Stimulated activated CD4-positive, alpha-beta T cell treated with anti-CD3 and anti-CD28 coated beads, TNF-alpha, amount 100 ng/mL, for 4 hours (primary cell): ENCODE measurements around the gene SPECC1L.
"Not testable (repeated sequence)": the region's sequence is repeated elsewhere in the genome, so short reads cannot be mapped to it uniquely, and the experiment has no call there.

ENCODE experiments used
- DNase-seq, 3 experiments: peaks; one replicate each; pipeline ENCODE4 v3.0.0-alpha.2; 2020; ENCODE audit warnings: low read depth in 3 of 3

SPECC1L gene

DNA sequence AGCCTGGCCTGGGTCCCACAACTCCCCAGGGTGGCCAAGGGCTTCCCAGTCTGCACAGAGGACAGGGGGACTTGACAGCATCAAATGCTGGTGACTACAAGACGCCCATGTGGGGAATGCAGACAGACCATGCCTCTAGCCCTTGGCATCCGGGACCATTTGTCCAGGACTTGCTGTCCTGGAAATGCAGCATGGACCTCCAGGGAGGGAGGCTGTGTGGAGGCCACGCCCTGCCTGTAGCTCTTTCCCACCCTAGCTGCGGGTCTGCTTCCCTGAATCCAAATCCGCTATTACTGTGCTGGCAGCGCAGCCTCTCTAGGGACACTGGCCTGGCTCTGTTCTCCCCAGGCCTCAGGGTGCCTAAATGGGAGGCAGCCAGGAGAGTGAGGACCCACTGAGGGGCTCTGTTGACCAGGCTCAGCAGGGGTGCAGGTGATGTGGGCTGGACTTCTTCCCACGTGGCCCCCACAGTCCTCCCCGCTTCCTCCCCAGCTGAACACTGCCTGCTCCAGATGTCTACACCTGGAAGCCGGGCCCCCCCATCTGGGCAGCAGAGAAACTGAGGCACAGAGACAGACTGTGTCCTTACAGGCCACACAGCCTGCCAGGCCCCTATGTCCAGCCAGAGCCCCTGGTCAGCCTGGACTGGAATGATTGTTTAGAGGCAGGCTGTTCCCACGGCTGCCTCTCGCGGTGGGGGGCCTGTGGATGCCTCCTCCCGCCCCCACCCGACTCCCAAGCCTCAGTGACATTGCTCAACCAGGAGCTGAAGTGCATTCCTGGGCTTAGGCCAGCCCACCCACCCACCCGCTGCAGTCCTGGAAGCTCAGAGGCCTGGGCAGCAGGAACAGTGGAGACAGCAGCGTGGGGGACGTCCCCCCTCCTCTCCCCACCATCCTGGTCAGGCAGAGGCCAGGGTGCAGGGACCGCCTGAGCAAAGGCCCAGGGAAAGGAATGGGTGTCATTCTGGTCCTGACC, 24.8 kb upstream of the SPECC1L start:
- DNase-seq: not testable (repeated sequence)

DNA sequence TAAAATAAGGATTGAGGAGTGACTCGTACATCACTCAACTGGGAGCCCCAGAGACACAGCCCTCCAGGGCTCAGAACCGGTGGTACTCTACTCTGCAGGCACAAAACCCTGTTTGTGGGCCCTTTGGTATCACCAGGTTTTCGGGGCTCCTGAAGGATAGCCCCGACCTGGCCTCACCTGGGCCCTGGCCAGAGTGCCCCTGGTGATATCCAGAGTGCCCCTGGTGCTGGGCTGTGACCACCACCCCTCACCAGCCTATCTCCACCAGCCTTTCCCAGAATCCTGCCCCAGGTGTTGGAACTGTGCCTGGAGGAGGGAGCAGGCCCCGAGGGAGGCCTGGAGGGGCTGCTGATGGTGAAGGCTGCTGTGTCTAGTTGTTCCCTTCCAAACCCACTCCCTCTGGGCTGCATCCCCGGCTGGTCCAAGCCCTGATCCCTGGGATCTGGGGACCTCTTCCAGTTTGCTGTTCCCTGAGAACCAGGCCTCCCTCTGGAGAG, 23.6 kb upstream of the SPECC1L start:
- no peak for DNase-seq

DNA sequence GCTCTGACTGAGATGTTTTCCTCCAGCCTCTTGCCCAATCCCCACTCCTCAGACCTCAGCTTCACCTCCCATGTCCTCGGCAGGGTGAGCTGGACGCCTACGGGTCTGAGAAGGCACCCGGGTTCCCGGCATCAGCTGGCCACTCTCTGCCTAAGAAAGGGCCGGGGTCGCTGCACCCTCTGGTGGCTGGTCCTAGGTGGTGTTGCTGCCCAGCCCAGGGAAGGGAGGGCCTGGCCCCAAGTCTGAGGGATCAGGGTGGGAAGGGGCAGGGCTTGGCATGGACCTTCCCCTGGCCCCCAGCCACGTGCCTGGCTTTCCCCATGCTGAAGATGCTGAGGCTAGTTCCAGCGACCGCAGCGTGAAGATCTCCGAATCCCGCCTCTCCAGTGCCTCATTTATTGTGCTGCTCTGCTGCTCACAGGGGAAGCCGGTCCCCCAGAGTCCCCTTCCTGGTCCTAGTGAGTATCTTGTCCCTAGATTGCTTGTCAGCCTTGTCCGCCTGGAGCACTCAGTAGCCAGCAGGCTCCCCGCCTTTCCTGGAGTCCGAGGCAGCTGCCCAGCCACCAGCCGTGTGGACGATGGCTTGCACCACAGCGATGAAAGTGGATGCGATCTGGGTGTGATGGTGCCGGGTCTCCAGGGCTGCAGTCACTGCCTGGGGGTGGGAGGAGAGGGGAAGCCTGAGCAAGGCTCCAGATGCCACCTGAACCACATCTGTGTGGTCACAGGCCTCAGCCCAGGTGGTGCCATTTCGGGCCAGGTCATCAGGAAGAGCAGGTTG, 22.9 kb upstream of the SPECC1L start:
- peak in 1 of 3 experiments; percentile 23 for DNase-seq

DNA sequence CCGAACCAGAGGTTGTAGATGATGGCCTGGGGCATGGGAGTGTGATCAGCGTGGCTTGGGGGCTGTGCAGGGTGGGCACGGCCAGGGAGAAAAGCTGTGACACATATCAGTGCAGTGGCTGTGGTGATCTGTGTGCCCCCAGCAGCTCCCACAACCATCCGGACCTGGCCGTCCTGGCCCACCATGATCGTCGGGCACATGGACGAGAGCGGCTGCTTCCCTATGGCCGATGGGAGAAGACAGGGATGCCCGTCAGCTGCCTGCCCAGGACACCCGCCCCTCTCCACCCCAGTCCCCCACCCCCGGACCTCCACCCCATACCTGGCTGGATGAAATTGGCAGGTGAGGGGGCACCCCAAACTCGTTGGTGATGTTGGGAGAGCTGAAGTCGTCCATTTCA, 22.0 kb upstream of the SPECC1L start:
- DNase-seq: not testable (repeated sequence)

DNA sequence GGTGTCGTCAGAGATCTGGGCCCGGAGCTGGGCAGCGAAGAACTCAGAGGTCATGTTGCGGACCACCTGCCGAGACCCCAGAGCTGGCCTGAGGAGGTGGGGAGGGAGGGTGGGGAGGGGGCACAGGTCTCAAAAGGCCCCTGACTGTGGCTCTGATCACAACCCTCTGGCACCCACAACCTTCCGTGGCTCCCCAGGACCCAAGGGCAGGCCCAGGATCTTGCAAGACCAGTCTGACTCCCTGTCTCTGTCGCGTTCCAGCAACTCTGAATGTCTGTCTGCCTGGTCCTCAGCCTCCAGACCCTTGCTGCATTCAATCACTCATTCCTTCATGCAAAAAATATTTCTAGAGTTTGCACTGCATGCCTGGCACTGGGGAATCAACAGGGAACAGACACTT, 21.2 kb upstream of the SPECC1L start:
- DNase-seq: not testable (repeated sequence)

DNA sequence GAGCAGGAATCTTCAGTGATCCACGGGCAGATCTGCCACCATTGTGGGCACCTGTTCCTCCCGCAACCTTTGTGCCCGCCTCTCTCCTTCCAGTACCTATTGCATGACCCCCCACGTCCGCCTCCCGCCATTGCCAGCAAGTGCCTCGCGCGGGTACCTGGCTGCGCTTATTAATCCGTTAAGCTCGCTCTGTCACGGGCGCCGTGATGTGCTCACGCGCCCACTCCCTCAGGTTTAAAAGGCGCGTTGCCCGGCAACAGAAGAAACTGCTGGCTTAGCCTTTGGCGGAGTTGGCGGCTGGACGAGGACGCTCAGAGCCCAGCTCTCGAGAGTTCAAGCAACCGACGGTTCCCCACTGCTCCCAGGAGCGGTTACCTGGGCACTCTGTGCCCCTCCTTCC, 19.3 kb upstream of the SPECC1L start:
- not testable (repeated sequence) for DNase-seq

DNA sequence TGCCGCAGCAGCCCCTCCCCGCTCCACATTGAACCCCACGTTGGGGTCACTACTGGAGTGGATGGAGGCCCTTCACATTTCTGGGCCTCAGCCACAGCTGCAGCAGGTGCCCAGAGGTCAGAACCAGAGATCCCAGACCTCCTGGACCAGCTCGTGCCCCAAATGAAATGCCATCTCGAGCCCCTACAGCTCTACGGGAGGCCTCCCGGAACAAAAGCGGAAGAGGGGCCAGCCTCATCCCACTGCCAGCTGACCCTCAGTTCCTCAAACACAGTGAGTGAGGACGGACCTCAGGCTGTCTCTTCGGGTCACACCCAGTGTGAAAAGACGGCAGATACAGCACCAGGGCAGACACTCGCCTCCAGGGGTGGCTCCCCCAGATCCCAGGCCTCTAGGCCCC, 17.5 kb upstream of the SPECC1L start:
- DNase-seq: not testable (repeated sequence)

DNA sequence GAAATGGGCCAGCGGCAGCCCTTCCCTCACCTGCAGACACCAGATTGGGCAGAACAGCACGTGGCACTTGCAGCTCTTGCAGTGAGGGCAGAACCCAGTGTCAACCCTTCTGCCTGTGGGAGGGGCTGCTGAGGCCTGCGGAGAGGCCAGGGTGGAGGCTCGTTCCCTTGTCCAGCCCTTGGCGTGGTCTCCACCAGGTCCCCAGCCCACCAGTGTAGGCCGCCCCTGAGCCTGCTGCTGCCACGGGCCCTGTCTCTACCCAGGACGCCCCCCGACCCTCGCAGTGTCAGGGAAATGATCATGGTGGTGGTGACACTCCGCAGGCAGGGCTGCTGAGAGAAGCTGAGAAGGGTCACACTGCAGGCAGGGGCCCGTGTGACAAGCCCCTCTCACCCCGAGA, 14.5 kb upstream of the SPECC1L start:
- DNase-seq: not testable (repeated sequence)

DNA sequence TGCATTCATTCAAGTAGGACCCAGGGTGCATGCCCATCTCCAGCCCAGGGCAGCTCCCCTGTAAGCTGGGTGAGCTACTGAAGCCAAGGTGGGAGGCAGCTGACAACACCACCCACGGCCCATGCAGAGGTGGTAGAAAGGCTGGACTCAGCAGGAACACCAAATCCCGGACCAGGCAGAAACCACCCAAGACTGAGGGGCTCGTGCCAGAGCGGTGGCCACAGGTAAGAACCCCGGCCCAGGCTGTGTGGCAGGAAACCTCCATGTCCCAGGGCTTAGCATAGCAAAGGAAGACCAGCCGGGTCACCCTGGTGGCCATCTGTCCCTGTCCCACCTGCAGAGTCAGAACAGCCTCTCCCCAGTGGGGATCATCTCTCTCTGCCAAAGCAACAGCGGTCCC, 13.9 kb upstream of the SPECC1L start:
- DNase-seq: not testable (repeated sequence)

DNA sequence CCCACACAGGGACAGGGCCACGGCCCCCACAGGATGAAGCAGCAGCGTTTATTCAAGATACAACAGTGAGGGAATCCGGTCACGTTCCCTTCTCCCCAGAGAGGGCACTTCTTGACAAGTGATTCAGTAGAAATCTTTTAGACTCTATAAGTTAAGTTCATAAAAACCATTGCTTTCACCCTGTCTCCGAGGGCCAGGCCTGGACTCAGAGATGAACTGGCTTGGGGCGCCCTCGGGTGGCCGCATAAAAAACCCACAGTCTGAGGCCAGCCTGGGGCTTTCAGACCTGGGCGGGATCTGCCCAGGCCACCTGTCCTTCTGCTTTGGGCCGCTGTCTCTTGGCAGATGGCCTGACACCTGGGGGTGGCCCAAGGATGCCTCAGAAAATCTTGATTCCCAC, 11.2 kb upstream of the SPECC1L start:
- peak; percentile 23 to 38 (median 36) for DNase-seq

DNA sequence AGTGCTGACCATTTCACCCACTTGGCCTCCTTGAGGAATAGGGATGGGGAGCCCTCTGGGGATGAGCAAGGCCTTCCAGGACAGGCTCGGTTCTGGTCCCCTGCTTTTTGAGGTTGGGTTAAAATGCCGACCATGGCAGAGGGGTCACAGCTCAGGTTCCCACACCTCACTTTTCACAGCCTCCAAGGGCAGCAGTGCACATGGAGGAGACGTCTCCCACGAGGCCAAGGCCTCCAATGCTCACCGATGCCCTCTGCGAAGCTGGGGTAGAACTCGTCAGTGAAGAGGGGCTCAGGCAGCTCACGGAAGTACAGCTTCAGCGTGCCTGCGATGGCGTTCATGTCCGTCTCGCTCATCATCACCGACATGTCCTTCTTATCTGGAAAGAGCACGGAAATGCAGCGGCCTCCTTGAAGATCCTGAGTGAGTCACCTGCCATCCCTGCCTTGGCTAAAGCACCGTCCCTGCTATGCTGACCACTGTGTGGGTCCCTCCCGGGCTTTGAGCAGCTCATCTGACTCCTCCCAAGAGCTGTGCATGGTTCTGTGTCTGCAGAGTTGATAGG, 8.4 kb upstream of the SPECC1L start:
- not testable (repeated sequence) for DNase-seq

DNA sequence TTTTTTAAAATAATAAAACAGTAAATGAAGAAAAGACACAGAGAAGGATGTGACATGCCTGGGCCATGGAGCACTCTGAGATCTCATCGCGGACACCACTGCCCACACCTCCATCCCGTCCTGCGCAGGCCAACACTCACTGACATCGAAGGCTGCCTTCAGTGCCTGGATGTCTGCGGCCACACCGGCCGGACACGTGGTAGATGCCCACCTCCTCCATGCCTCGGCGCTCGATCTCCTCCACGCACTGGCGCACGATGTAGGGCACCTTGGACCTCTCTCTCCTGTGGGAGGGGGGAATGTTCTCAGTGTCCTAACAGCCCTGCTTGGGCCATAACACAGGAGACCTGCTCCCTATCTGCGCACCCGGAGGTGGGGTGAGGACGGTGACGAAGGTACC, 7.2 kb upstream of the SPECC1L start:
- DNase-seq: not testable (repeated sequence)

DNA sequence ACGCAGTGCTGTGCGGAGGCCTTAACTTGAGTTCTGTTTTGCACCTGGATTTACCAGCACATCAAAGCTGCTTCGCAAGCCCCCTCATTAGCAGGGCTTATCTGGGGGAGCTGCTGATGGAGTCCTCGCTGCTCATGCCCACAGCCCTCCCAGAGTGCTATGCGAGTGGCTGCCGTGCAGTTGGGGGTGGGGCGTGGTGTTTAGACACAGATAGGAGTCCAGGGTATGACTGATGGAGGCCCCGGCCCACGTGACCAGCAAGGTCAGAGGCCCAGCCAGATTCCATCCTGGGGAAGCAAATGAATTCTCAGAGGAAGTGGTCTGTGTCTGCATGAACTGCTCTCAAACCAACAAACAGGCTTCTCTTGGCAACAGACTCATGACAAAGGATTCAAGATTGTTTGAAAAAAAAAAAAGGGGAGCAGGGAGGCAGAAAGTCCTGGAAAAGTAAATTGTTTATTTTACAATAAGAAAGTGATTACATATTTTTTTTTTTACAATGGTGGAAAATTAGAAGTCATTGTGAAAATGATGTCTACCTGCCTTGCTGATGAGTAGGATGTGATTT, 6.2 kb upstream of the SPECC1L start:
- DNase-seq: not testable (repeated sequence)

DNA sequence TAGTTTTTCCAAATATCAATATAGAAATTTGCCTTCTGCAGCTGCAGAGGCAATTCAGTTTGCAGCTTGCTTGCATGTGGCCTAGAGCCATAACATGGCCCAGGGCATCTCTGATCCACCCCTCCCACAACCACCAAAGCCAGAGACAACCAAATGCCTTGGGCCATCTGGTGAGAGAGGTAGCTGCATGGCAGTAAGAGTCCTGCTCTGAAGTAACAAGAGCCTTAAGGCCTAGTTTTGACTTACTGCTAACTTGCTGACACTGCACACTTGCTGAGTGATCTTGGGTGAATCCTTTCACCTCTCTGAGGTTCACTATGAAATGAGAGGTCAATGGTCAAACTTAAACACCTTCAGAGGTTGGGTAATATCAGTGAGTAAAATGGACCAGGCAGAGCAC, 4.9 kb upstream of the SPECC1L start:
- no peak for DNase-seq

DNA sequence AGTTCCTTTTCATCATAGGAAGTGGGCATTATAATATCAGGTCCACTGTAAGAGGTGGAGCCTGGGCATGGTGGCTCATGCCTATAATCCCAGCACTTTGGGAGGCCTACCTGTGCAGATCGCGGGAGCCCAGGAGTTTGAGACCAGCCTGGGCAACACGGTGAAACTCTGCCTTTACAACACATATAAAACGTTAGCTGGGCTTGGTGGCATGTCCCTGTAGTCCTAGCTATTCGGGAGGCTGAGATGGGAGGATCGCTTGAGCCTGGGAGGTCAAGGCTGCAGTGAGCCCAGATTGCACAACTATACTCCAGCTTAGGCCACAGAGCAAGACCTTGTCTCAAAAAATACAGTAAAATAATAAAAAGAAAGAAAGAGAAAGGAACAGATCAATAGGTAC, 4.1 kb upstream of the SPECC1L start:
- not testable (repeated sequence) for DNase-seq

DNA sequence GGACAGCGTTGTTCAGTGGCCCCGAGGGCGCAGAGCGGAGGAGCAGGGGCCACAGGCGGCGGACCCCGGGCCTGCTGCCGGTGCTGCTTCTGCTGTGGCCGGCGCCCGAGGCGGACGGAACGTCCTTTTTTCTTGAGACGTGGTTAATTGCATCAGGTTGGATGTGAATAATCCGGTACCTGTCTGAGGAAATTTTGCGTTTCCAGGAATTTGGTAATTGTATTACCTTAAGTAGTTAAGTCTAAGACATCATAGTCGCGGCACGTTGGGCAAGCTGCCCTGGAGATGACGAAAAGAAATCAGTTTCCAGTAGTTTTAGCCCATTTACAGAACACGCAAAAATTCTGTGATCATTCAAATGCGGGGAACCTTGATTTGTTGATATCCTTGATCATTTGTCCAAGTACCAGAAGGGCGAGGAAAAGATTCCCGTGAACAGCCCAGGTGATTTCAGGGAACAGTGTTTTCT, 789 bp downstream of the SPECC1L start:
- no peak for DNase-seq

DNA sequence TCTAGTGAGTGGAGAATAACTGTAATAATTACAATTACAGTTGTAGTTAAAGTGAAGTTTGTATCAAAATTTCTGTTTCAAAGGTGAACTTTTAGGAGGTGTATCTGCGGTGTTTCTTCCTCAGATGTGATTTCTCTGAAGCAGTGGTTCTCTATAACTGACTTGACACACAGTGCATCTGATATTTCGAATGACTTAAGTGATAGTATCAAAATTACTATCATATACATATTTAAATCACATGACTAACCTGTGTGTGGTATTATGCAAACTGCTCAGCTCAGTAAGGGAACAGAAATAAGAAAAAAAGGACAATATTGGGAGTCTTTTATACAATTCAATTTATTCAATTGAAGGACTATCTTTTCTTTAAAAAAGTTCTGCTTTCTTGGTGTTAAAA, 2.4 kb downstream of the SPECC1L start:
- not testable (repeated sequence) for DNase-seq

DNA sequence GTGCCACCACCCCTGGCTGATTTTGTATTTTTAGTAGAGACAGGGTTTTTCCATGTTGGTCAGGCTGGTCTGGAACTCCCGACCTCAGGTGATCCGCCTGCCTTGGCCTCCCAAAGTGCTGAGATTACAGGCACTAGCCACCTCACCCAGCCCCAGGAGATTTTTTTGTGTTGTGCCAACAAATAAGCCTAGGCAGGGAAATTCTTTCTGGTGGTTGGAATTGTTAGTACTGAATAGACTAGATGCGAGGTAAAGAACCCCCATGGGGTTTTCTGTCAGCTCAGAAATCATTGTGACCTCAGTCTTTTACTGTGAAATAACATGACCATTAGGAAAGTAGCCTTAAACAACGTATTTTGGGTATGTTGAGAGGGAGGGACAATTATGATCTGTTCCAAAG, 3.3 kb downstream of the SPECC1L start:
- DNase-seq: not testable (repeated sequence)

DNA sequence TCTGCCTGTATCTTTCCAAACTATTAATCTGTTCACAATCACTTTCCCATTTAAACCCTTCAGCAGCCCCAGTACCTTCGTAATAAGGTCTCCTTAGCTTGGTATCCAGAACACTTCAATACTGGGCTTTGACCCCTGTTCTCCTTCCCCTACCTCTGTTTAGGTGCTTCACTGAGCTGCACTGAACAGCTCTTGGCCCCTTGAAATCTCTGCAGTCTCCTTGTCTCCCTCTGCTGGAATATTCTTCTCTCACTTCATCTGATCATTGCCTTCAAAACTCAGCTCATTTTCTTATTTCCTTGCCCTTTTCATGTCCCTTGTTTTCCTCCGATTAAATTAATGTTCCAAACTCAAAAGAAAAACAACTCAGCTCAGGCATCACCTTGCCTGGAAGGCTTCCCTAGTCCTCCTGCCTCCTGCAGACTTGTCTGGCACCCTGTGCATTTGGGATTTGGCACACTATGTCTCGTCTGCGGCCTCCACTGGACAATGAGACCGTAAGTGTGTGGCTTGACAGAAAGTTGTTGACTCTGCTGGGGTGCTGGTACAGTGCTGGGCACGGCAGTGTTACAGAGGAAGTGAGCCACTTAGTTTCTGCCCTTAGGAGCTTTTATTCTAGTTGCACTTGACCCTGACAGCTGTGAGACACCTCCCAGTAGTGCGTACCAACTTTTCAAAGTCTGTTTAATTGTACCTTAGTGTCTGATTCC, 4.2 kb downstream of the SPECC1L start:
- not testable (repeated sequence) for DNase-seq

DNA sequence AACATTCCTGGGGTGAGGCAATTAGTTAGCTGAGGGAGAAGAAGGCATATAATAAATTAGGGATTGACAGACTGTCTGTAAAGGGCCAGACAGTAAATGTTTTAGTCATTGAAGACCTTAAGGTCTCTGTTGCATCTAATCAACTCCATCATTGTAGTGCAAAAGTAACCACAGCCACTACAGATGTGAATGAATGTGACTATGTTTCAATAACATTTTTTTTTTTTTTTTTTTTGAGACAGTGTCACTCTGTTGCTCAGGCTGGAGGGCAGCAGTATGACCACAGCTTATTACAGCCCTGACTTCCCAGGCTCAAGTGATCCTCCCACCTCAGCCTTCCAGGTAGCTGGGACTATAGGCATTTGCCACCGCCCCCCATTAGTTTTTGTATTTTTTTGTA, 9.7 kb downstream of the SPECC1L start:
- not testable (repeated sequence) for DNase-seq

DNA sequence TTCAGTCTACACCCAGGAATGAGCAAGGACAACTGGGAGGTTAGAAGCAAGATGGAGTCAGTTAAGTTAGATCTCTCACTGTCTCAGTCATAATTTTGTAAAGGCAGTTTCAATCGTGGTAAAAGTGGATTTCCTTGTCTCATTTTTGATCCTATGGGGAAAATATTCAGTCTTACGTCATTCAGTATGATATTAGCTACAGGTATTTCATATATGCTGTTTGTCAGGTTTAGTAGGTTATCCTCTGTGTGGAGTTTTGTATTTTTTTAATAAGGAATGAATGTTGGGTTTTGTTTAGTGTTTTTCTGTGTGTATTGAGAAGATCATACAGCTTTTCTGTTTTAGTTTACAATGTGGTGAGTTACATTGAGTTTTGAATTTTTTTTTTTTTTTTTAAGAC, 11.8 kb downstream of the SPECC1L start:
- DNase-seq: no peak
